ENCODE data around the gene PCDHGB2.
A peak's percentile ranks its signal among the peaks of the same experiment; 100 is the strongest.
"Not testable (repeated sequence)": the region's sequence is repeated elsewhere in the genome, so short reads cannot be mapped to it uniquely, and the experiment has no call there.

PCDHGB2 gene

DNA sequence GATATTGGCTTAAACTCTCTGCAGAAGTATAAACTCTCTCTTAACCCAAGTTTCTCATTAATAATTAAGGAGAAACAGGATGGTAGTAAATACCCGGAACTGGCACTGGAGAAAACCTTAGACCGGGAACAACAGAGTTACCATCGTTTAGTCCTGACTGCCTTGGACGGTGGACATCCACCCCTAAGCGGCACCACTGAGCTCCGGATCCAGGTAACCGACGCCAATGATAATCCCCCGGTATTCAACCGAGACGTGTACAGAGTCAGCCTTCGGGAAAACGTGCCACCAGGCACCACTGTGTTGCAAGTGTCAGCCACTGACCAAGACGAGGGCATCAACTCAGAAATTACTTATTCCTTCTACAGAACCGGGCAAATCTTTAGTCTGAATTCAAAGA is 38.8 kb downstream of the PCDHGB2 start:
- peaks cover 3% of the 10 kb centered on the region for H3K9me3 ChIP-seq (ENCODE audit: control insufficient read depth, low read length)
- no peaks in the 10 kb centered on the region for H3K36me3 ChIP-seq (ENCODE audit: control insufficient read depth, insufficient read depth, low read length)
- no peaks in the 10 kb centered on the region for H3K27me3 ChIP-seq (ENCODE audit: control insufficient read depth, insufficient read depth, low read length, poor library complexity, severe bottlenecking)
- 93 to 96% methylated on average over 15 of the region's 15 CpGs for WGBS, 2 experiments
- no peak overlapping the region for H3K27ac ChIP-seq (ENCODE audit: insufficient read depth, low read depth, low read length, poor library complexity, severe bottlenecking)
- H3K4me3 ChIP-seq (ENCODE audit: insufficient read depth, low read depth, low read length), result no peak overlapping the region
- no peaks in the 10 kb centered on the region for H3K4me1 ChIP-seq (ENCODE audit: control insufficient read depth, insufficient read depth, low read length)

- H3K4me3 ChIP-seq (ENCODE audit: insufficient read depth, low read depth, low read length), result no peak overlapping the region
- WGBS, 2 experiments, result 97% methylated on average over 61 of the region's 61 CpGs
Measured at GRCh38 chr5:141399555-141400258, 39.9 kb downstream of the PCDHGB2 start.

DNA sequence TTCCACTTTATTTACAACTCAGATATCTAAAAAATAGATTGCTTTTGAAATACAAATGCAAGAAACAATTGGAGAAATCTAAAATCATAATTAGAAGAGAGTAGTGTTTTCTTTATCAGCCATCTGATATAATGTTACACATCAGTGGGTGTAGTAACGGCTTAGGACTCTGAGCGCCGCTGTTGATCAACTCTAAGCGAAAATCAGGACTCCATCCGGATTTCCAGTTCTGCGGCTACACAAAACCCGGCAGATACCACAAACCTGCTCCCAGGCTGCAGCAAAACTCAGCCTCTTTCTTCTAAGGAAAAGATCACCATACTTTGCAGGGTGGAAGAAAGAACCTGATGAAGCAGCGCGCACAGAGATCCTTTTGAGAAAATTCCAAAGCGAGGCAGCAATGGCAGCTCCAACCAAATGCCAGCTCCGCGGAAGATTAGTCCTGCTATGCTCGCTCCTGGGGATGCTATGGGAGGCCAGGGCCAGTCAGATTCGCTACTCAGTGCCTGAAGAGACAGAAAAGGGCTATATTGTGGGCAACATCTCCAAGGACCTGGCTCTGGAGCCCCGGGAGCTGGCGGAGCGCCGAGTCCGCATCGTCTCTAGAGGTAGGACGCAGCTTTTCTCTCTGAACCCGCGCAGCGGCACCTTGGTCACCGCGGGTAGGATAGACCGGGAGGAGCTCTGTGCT is 42.9 kb downstream of the PCDHGB2 start, which contains the start of gene PCDHGA9:
Gene PCDHGA9 (plus strand): TSS at position 226 of the 691 bp plus-strand sequence. CDS start 175 bp downstream, at position 401.
- Histone ChIP-seq H3K9me3 (ENCODE audit: control insufficient read depth, low read length) (peaks cover 3% of the 10 kb centered on the region), H3K4me1 (ENCODE audit: control insufficient read depth, insufficient read depth, low read length) (no peaks in the 10 kb centered on the region), H3K27ac (ENCODE audit: insufficient read depth, low read depth, low read length, poor library complexity, severe bottlenecking) (no peak within 1 kb of the TSS), H3K27me3 (ENCODE audit: control insufficient read depth, insufficient read depth, low read length, poor library complexity, severe bottlenecking) (no peaks in the 10 kb centered on the region), H3K36me3 (ENCODE audit: control insufficient read depth, insufficient read depth, low read length) (no peaks in the 10 kb centered on the region), H3K4me3 (ENCODE audit: insufficient read depth, low read depth, low read length) (no peak within 1 kb of the TSS)
- 95% methylated on average over 27 of the region's 27 CpGs for WGBS, 2 experiments

More at GRCh38 chr5:141399555-141400258, 39.9 kb downstream of the PCDHGB2 start:
- peaks cover 3% of the 10 kb centered on the region for H3K9me3 ChIP-seq (ENCODE audit: control insufficient read depth, low read length)
- no peaks in the 10 kb centered on the region for H3K27me3 ChIP-seq (ENCODE audit: control insufficient read depth, insufficient read depth, low read length, poor library complexity, severe bottlenecking)
- no peak overlapping the region for H3K27ac ChIP-seq (ENCODE audit: insufficient read depth, low read depth, low read length, poor library complexity, severe bottlenecking)
- no peaks in the 10 kb centered on the region for H3K36me3 ChIP-seq (ENCODE audit: control insufficient read depth, insufficient read depth, low read length)
- H3K4me1 ChIP-seq (ENCODE audit: control insufficient read depth, insufficient read depth, low read length), result no peaks in the 10 kb centered on the region

- no peak overlapping the region for H3K4me3 ChIP-seq (ENCODE audit: insufficient read depth, low read depth, low read length)
- no peaks in the 10 kb centered on the region for H3K4me1 ChIP-seq (ENCODE audit: control insufficient read depth, insufficient read depth, low read length)
- no peaks in the 10 kb centered on the region for H3K36me3 ChIP-seq (ENCODE audit: control insufficient read depth, insufficient read depth, low read length)
- 95 to 96% methylated on average over 22 of the region's 22 CpGs for WGBS, 2 experiments
- H3K9me3 ChIP-seq (ENCODE audit: control insufficient read depth, low read length), result peaks cover 3% of the 10 kb centered on the region
- H3K27me3 ChIP-seq (ENCODE audit: control insufficient read depth, insufficient read depth, low read length, poor library complexity, severe bottlenecking), result no peaks in the 10 kb centered on the region
- no peak overlapping the region for H3K27ac ChIP-seq (ENCODE audit: insufficient read depth, low read depth, low read length, poor library complexity, severe bottlenecking)
Measured at GRCh38 chr5:141403387-141403786, 43.6 kb downstream of the PCDHGB2 start.

DNA sequence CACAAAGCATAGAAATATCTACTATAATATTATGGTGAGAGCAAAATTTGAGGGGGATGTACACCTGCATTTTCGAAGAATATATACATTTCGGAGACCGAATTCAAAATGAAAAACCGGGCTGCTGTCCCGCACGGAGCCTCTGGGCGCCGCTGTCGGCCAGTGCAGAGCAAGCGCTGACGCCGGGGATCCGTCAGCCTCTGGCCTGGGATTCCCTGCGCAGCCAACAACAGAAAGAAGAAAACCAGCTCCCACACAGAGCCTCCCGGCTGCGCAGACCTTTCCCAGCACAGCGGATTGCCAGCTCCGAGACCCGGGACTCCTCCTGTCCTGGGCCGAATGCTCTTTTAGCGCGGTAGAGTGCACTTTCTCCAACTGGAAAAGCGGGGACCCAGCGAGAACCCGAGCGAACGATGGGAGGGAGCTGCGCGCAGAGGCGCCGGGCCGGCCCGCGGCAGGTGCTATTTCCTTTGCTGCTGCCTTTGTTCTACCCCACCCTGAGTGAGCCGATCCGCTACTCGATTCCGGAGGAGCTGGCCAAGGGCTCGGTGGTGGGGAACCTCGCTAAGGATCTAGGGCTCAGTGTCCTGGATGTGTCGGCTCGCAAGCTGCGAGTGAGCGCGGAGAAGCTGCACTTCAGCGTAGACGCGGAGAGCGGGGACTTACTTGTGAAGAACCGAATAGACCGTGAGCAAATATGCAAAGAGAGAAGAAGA is 48.2 kb downstream of the PCDHGB2 start, which contains the start of gene PCDHGB6:
Gene PCDHGB6 (plus strand): TSS at position 232 of the 716 bp plus-strand sequence. CDS start 182 bp downstream, at position 414.
- H3K9me3 ChIP-seq (ENCODE audit: control insufficient read depth, low read length); H3K27me3 ChIP-seq (ENCODE audit: control insufficient read depth, insufficient read depth, low read length, poor library complexity, severe bottlenecking); H3K4me1 ChIP-seq (ENCODE audit: control insufficient read depth, insufficient read depth, low read length): not testable (repeated sequence)
- WGBS, 2 experiments, result 25 to 27% methylated on average over 50 to 51 of the region's 51 CpGs
- peak within 1 kb of the TSS; percentile 79 for H3K27ac ChIP-seq (ENCODE audit: insufficient read depth, low read depth, low read length, poor library complexity, severe bottlenecking)
- H3K36me3 ChIP-seq (ENCODE audit: control insufficient read depth, insufficient read depth, low read length), result peaks cover 13% of the 10 kb centered on the region
- peak within 1 kb of the TSS; percentile 41 for H3K4me3 ChIP-seq (ENCODE audit: insufficient read depth, low read depth, low read length)

DNA sequence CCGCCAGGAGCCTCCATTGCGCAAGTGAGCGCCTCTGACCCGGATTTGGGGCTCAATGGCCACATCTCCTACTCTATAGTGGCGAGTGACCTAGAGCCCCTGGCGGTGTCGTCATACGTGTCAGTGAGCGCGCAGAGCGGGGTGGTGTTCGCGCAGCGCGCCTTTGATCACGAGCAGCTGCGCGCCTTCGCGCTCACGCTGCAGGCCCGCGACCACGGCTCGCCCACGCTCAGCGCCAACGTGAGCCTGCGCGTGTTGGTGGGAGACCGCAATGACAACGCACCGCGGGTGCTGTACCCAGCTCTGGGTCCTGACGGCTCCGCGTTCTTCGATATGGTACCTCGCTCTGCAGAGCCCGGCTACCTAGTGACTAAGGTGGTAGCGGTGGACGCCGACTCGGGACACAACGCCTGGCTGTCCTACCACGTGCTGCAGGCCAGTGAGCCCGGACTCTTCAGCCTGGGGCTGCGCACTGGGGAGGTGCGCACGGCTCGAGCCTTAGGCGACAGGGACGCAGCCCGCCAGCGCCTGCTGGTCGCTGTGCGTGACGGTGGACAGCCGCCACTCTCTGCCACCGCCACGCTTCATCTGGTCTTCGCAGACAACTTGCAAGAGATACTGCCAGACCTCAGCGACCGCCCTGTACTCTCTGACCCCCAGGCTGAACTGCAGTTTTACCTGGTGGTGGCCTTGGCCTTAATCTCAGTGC is 50.0 kb downstream of the PCDHGB2 start:
- no peaks in the 10 kb centered on the region for H3K27me3 ChIP-seq (ENCODE audit: control insufficient read depth, insufficient read depth, low read length, poor library complexity, severe bottlenecking)
- no peaks in the 10 kb centered on the region for H3K4me1 ChIP-seq (ENCODE audit: control insufficient read depth, insufficient read depth, low read length)
- peaks cover 29% of the 10 kb centered on the region for H3K36me3 ChIP-seq (ENCODE audit: control insufficient read depth, insufficient read depth, low read length)
- H3K4me3 ChIP-seq (ENCODE audit: insufficient read depth, low read depth, low read length), result peak overlapping the region; percentile 5
- WGBS, 2 experiments, result 97% methylated on average over 64 of the region's 64 CpGs
- H3K27ac ChIP-seq (ENCODE audit: insufficient read depth, low read depth, low read length, poor library complexity, severe bottlenecking), result no peak overlapping the region
- H3K9me3 ChIP-seq (ENCODE audit: control insufficient read depth, low read length), result peaks cover 6% of the 10 kb centered on the region

- peaks cover 43% of the 10 kb centered on the region for H3K36me3 ChIP-seq (ENCODE audit: control insufficient read depth, insufficient read depth, low read length)
- no peak overlapping the region for H3K27ac ChIP-seq (ENCODE audit: insufficient read depth, low read depth, low read length, poor library complexity, severe bottlenecking)
- H3K9me3 ChIP-seq (ENCODE audit: control insufficient read depth, low read length), result peaks cover 8% of the 10 kb centered on the region
- WGBS, 2 experiments, result 92 to 97% methylated on average over 3 of the region's 3 CpGs
- no peak overlapping the region for H3K4me3 ChIP-seq (ENCODE audit: insufficient read depth, low read depth, low read length)
- no peaks in the 10 kb centered on the region for H3K4me1 ChIP-seq (ENCODE audit: control insufficient read depth, insufficient read depth, low read length)
- H3K27me3 ChIP-seq (ENCODE audit: control insufficient read depth, insufficient read depth, low read length, poor library complexity, severe bottlenecking), result no peaks in the 10 kb centered on the region
Measured at GRCh38 chr5:141411575-141411974, 51.8 kb downstream of the PCDHGB2 start.

All from ectodermal cell (in vitro differentiated cells).